DND-41 (cell line): ENCODE results near the gene CHN2.
"Not testable (repeated sequence)": the region's sequence is repeated elsewhere in the genome, so short reads cannot be mapped to it uniquely, and the experiment has no call there.

Source experiments
- EZH2 ChIP-seq: IDR thresholded peaks from 3 replicates; pipeline ENCODE4 v1.6.1; 2012; ENCODE audit warnings: borderline replicate concordance, low read depth, mild to moderate bottlenecking, moderate library complexity, low read length, inconsistent platforms; ENCODE audit not compliant: severe bottlenecking
- TF ChIP-seq, protein P1 (sequence below): IDR thresholded peaks from 2 replicates; pipeline ENCODE4 v1.5.1; 2012; ENCODE audit warnings: borderline replicate concordance, low read length, moderate library complexity, mild to moderate bottlenecking; ENCODE audit not compliant: poor library complexity, severe bottlenecking; ENCODE audit errors: extremely low read depth

DNA sequence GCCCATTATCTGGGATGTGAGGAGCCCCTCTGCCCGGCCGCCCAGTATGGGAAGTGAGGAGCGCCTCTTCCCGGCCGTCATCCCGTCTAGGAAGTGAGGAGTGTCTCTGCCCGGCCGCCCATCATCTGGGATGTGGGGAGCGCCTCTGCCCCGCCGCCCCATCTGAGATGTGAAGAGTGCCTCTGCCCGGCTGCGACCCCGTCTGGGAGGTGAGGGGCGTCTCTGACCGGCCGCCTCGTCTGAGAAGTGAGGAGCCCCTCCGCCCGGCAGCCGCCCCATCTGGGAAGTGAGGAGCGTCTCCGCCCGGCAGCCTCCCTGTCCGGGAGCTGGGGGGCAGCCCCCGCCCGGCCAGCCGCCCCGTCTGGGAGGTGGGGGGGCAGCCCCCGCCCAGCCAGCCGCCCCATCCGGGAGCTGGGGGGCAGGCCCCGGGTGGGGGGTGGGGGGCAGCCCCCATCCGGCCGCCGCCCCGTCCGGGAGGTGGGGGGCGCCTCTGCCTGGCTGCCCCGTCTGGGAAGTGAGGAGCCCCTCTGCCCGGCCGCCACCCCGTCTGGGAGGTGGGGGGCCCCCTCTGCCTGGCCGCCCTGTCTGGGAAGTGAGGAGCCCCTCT lies 69.1 kb downstream of the CHN2 start:
- TF ChIP-seq, protein P1, sequence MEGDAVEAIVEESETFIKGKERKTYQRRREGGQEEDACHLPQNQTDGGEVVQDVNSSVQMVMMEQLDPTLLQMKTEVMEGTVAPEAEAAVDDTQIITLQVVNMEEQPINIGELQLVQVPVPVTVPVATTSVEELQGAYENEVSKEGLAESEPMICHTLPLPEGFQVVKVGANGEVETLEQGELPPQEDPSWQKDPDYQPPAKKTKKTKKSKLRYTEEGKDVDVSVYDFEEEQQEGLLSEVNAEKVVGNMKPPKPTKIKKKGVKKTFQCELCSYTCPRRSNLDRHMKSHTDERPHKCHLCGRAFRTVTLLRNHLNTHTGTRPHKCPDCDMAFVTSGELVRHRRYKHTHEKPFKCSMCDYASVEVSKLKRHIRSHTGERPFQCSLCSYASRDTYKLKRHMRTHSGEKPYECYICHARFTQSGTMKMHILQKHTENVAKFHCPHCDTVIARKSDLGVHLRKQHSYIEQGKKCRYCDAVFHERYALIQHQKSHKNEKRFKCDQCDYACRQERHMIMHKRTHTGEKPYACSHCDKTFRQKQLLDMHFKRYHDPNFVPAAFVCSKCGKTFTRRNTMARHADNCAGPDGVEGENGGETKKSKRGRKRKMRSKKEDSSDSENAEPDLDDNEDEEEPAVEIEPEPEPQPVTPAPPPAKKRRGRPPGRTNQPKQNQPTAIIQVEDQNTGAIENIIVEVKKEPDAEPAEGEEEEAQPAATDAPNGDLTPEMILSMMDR: not testable (repeated sequence)
- TF ChIP-seq EZH2: not testable (repeated sequence)
